H9 (cell line): ENCODE measurements around the gene TPP1. TPM values are rescaled to one million over a fixed set of nuclear protein-coding genes. Genes with fewer than 3 reads are reported as not detected.

Source experiments
- DNase-seq: peaks from one replicate; pipeline ENCODE4 v3.0.0-alpha.2; 2017
- H2AFZ ChIP-seq: one replicate; pipeline ENCODE4 v1.6.1; 2013; ENCODE audit warnings: mild to moderate bottlenecking, low read length, control low read depth, moderate library complexity
- H2AK5ac ChIP-seq: 2 replicates; pipeline ENCODE4 v1.6.1; 2013; ENCODE audit warnings: low read length, control low read depth, mixed read lengths; ENCODE audit not compliant: insufficient read length
- H2BK120ac ChIP-seq: one replicate; pipeline ENCODE4 v1.6.1; 2013; ENCODE audit warnings: low read depth, mild to moderate bottlenecking, low read length, control low read depth, inconsistent platforms; ENCODE audit not compliant: poor library complexity, severe bottlenecking
- H2BK12ac ChIP-seq: 2 replicates; pipeline ENCODE4 v1.6.1; 2013; ENCODE audit warnings: low read length, control low read depth, mixed read lengths, low read depth; ENCODE audit not compliant: insufficient read length
- H2BK15ac ChIP-seq: 2 replicates; pipeline ENCODE4 v1.6.1; 2013; ENCODE audit warnings: low read depth, low read length, control low read depth
- H2BK20ac ChIP-seq: one replicate; pipeline ENCODE4 v1.6.1; 2013; ENCODE audit warnings: low read depth, mild to moderate bottlenecking, low read length, control low read depth, inconsistent platforms; ENCODE audit not compliant: poor library complexity, severe bottlenecking
- H2BK5ac ChIP-seq: 2 replicates; pipeline ENCODE4 v1.6.1; 2013; ENCODE audit warnings: low read length, control low read depth, mixed read lengths; ENCODE audit not compliant: insufficient read length
- H3K14ac ChIP-seq: 2 replicates; pipeline ENCODE4 v1.6.1; 2013; ENCODE audit warnings: low read length, control low read depth; ENCODE audit not compliant: insufficient read depth
- H3K18ac ChIP-seq: 2 replicates; pipeline ENCODE4 v1.6.1; 2013; ENCODE audit warnings: low read depth, mild to moderate bottlenecking, mixed read lengths, low read length, control low read depth; ENCODE audit not compliant: insufficient read length
- H3K23ac ChIP-seq: 2 replicates; pipeline ENCODE4 v1.6.1; 2013; ENCODE audit warnings: low read length, control low read depth, mixed read lengths, low read depth; ENCODE audit not compliant: insufficient read length
- H3K23me2 ChIP-seq: 2 replicates; pipeline ENCODE4 v1.6.1; 2013; ENCODE audit warnings: low read depth, mild to moderate bottlenecking, mixed read lengths, low read length, control low read depth; ENCODE audit not compliant: insufficient read length, poor library complexity, severe bottlenecking
- H3K27ac ChIP-seq: 2 replicates; pipeline ENCODE4 v1.5.1; 2013; ENCODE audit warnings: low read length, control low read depth, mixed read lengths, low read depth; ENCODE audit not compliant: insufficient read length
- H3K27me3 ChIP-seq: 2 replicates; pipeline ENCODE4 v1.6.1; 2013; ENCODE audit warnings: low read length, control low read depth, inconsistent platforms; ENCODE audit not compliant: insufficient read depth
- H3K4ac ChIP-seq: 2 replicates; pipeline ENCODE4 v1.6.1; 2013; ENCODE audit warnings: low read depth, mild to moderate bottlenecking, control low read depth, inconsistent platforms, low read length, moderate library complexity
- H3K4me1 ChIP-seq: 2 replicates; pipeline ENCODE4 v1.6.1; 2013; ENCODE audit warnings: low read length, control low read depth, inconsistent platforms; ENCODE audit not compliant: insufficient read depth
- H3K4me2 ChIP-seq: 2 replicates; pipeline ENCODE4 v1.6.1; 2013; ENCODE audit warnings: low read length, control low read depth, mixed read lengths; ENCODE audit not compliant: insufficient read length, insufficient read depth
- H3K56ac ChIP-seq: 2 replicates; pipeline ENCODE4 v1.6.1; 2013; ENCODE audit warnings: low read depth, mild to moderate bottlenecking, mixed read lengths, low read length, control low read depth; ENCODE audit not compliant: insufficient read length
- H3K79me1 ChIP-seq: 2 replicates; pipeline ENCODE4 v1.6.1; 2013; ENCODE audit warnings: low read depth, mild to moderate bottlenecking, moderate library complexity, low read length, control low read depth, inconsistent platforms; ENCODE audit not compliant: insufficient read depth, poor library complexity, severe bottlenecking
- H3K79me2 ChIP-seq: 2 replicates; pipeline ENCODE4 v1.6.1; 2013; ENCODE audit warnings: low read length, control low read depth, inconsistent platforms; ENCODE audit not compliant: insufficient read depth
- H3K9ac ChIP-seq: 2 replicates; pipeline ENCODE4 v1.6.1; 2013; ENCODE audit warnings: low read length, control low read depth, mixed read lengths; ENCODE audit not compliant: insufficient read length; ENCODE audit errors: extremely low read depth
- H3K9me3 ChIP-seq: one replicate; pipeline ENCODE4 v1.6.1; 2013; ENCODE audit warnings: low read depth, low read length, inconsistent platforms; ENCODE audit not compliant: control insufficient read depth
- H3T11ph ChIP-seq: one replicate; pipeline ENCODE4 v1.6.1; 2013; ENCODE audit warnings: mild to moderate bottlenecking, low read length, control low read depth, inconsistent platforms
- H4K20me1 ChIP-seq: one replicate; pipeline ENCODE4 v1.6.1; 2013; ENCODE audit not compliant: control insufficient read depth, insufficient read length, insufficient read depth
- H4K5ac ChIP-seq: 2 replicates; pipeline ENCODE4 v1.6.1; 2013; ENCODE audit warnings: low read depth, mild to moderate bottlenecking, mixed read lengths, low read length, control low read depth; ENCODE audit not compliant: insufficient read length
- H4K8ac ChIP-seq: replicated peaks from 2 replicates; pipeline ENCODE4 v1.6.1; 2013; ENCODE audit warnings: low read length, control low read depth, mixed read lengths, low read depth; ENCODE audit not compliant: insufficient read length
- H4K91ac ChIP-seq: 2 replicates; pipeline ENCODE4 v1.6.1; 2013; ENCODE audit warnings: low read depth, mild to moderate bottlenecking, moderate library complexity, mixed read lengths, low read length, control low read depth; ENCODE audit not compliant: insufficient read length
- H3K27ac Mint-ChIP-seq, 3 experiments: 2 replicates in 2 of 3; 3 replicates in 1 of 3; pipeline ENCODE4 v1.8.0; 2020 to 2021; ENCODE audit warnings: mixed read lengths in 3 of 3, mild to moderate bottlenecking in 1 of 3, moderate library complexity in 1 of 3
- H3K27me3 Mint-ChIP-seq: 2 replicates; pipeline ENCODE4 v1.8.0; 2021; ENCODE audit warnings: low read depth, mild to moderate bottlenecking, moderate library complexity, mixed read lengths
- H3K36me3 Mint-ChIP-seq, 3 experiments: 2 replicates in 2 of 3; 3 replicates in 1 of 3; pipeline ENCODE4 v1.8.0; 2020 to 2021; ENCODE audit warnings: low read depth in 3 of 3, mixed read lengths in 3 of 3; ENCODE audit not compliant: insufficient read depth in 1 of 3
- H3K4me1 Mint-ChIP-seq, 2 experiments: 2 replicates each; pipeline ENCODE4 v1.8.0; 2020; ENCODE audit warnings: mixed read lengths in 2 of 2
- H3K4me3 Mint-ChIP-seq, 2 experiments: 2 replicates in 1 of 2; 3 replicates in 1 of 2; pipeline ENCODE4 v1.8.0; 2020 to 2021; ENCODE audit warnings: mild to moderate bottlenecking in 2 of 2, mixed read lengths in 2 of 2, moderate library complexity in 1 of 2
- H3K9me3 Mint-ChIP-seq, 2 experiments: 2 replicates in 1 of 2; 3 replicates in 1 of 2; pipeline ENCODE4 v1.8.0; 2020; ENCODE audit warnings: mild to moderate bottlenecking in 2 of 2, mixed read lengths in 2 of 2, moderate library complexity in 1 of 2
- WGBS: extraction: QIAGEN DNeasy Blood & Tissue Kit; methylation state at CpG from one replicate; pipeline ENCODE4 v1.1.7; 2013; ENCODE audit warnings: missing lambda C conversion rate, low lambda C conversion rate, mixed read lengths; ENCODE audit not compliant: insufficient read length; ENCODE audit errors: extremely low coverage; 5-methylcytosine and 5-hydroxymethylcytosine counted together
- total RNA-seq: library from RNA; stranded (reverse); gene quantifications from 2 replicates; pipeline ENCODE4 v1.2.1, GENCODE V29; 2021
- TF ChIP-seq, protein P1 (sequence below): fragments of 200-600 bp; sonication (generic); conservative IDR thresholded peaks from 3 replicates; pipeline ENCODE4 v1.8.0; 2021; ENCODE audit warnings: antibody characterized with exemption, mild to moderate bottlenecking

The TPP1 gene
- total RNA-seq, 1 experiment from 2014 or later: 37.2 TPM

DNA sequence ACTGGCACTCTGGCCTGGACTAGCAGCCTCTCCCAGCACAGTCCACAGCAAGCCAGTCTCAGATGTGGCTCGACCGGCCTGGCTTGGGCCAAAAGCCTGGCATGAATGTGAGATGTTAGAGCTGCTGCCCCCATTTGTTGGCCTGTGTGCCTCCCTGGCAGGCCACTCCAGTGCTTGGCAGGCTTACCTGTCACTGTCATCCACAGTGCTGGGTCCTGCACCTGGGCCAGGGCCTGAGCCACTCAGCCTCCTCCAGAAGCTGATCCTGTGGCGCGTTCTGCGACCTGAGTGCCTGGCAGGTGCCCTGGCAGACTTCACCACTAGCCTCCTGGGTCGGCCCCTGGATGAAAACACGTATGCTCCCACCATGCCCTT is 51.9 kb downstream of the TPP1 start:
- Histone ChIP-seq H2BK5ac (no peak overlapping the region), H3K4me2 (no peak overlapping the region), H3K9me3 (no peaks in the 10 kb centered on the region), H4K20me1 (no peaks in the 10 kb centered on the region), H3K9ac (no peak overlapping the region), H3T11ph (no peak overlapping the region), H3K56ac (no peak overlapping the region), H3K23me2 (no peaks in the 10 kb centered on the region), H3K18ac (no peak overlapping the region), H4K5ac (no peak overlapping the region), H4K8ac (no peak overlapping the region), H2AFZ (no peak overlapping the region), H2BK12ac (no peak overlapping the region), H3K4me1 (peaks cover 6% of the 10 kb centered on the region; the same call in 1 of the 2 replicates), H3K23ac (no peak overlapping the region), H2BK120ac (no peak overlapping the region), H3K27me3 (no peaks in the 10 kb centered on the region), H3K79me1 (no peaks in the 10 kb centered on the region), H3K79me2 (no peaks in the 10 kb centered on the region), H3K27ac (no peak overlapping the region), H2AK5ac (no peak overlapping the region), H3K14ac (no peak overlapping the region; the same call in 1 of the 2 replicates), H4K91ac (no peak overlapping the region), H3K4ac (no peak overlapping the region), H2BK20ac (no peak overlapping the region), H2BK15ac (no peak overlapping the region)
- H3K27ac Mint-ChIP-seq: no peak overlapping the region
- no CpG with 5 or more reads among the region's 7 CpGs for WGBS
- H3K36me3 Mint-ChIP-seq: no peaks in the 10 kb centered on the region; a peak in 2 of 7 replicates
- no peak overlapping the region for H3K4me3 Mint-ChIP-seq
- TF ChIP-seq, protein P1, sequence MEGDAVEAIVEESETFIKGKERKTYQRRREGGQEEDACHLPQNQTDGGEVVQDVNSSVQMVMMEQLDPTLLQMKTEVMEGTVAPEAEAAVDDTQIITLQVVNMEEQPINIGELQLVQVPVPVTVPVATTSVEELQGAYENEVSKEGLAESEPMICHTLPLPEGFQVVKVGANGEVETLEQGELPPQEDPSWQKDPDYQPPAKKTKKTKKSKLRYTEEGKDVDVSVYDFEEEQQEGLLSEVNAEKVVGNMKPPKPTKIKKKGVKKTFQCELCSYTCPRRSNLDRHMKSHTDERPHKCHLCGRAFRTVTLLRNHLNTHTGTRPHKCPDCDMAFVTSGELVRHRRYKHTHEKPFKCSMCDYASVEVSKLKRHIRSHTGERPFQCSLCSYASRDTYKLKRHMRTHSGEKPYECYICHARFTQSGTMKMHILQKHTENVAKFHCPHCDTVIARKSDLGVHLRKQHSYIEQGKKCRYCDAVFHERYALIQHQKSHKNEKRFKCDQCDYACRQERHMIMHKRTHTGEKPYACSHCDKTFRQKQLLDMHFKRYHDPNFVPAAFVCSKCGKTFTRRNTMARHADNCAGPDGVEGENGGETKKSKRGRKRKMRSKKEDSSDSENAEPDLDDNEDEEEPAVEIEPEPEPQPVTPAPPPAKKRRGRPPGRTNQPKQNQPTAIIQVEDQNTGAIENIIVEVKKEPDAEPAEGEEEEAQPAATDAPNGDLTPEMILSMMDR: no peak
- H3K9me3 Mint-ChIP-seq: no peaks in the 10 kb centered on the region; a peak in 2 of 5 replicates
- no peak for DNase-seq
- H3K4me1 Mint-ChIP-seq: peaks cover 29 to 33% of the 10 kb centered on the region in 2 experiments
- H3K27me3 Mint-ChIP-seq: no peaks in the 10 kb centered on the region
